Gastrocnemius medialis (tissue), 4 donors: ENCODE measurements around the gene ARVCF.

Source experiments
- CTCF ChIP-seq, 5 experiments: fragments of 450-650 bp in 3 of 5; fragments of 200-600 bp in 2 of 5; sonication (generic) in 2 of 5; IDR thresholded peaks in 4 of 5; conservative IDR thresholded peaks in 1 of 5; 1 replicate in 4 of 5; 2 replicates in 1 of 5; pipeline ENCODE4 v1.5.1; 2016 to 2019; ENCODE audit warnings: antibody characterized with exemption in 5 of 5, mild to moderate bottlenecking in 3 of 5, moderate library complexity in 3 of 5
- POLR2A ChIP-seq, 2 donors: fragments of 450-650 bp; IDR thresholded peaks; one replicate each; pipeline ENCODE4 v1.6.1; 2017; ENCODE audit warnings: antibody characterized with exemption in 2 of 2, mild to moderate bottlenecking in 2 of 2, moderate library complexity in 2 of 2

- TF ChIP-seq CTCF (IDR thresholded peaks at IDR 0.05 in 4 of 5, conservative IDR thresholded peaks at IDR 0.05 in 1 of 5): no peak
- no peak for TF ChIP-seq POLR2A (IDR thresholded peaks at IDR 0.05)
Measured at GRCh38 chr22:19984851-19985811, 31.5 kb downstream of the ARVCF start.
